B cell (primary cell): ENCODE measurements around the gene BNC2. TPM values are rescaled to one million over a fixed set of nuclear protein-coding genes. Genes with fewer than 3 reads are reported as not detected.

Experiments
- ATAC-seq: fragments of 200-7000 bp; cut with Tn5 transposase; one replicate; pipeline ENCODE4 v1.10.0; 2021; ENCODE audit warnings: low read depth, mild to moderate bottlenecking, moderate number of reproducible peaks, moderate library complexity
- CTCF ChIA-PET: fragments of 350-600 bp; sonication (Branson Sonifier 250); formaldehyde crosslinking; loops from one replicate; lab custom pipeline; 2021; ENCODE audit warnings: antibody characterized with exemption, inconsistent platforms; lab: Charles Lee
- POLR2A ChIA-PET: fragments of 350-600 bp; sonication (Branson Sonifier 250); formaldehyde crosslinking; loops from one replicate; lab custom pipeline; 2021; ENCODE audit warnings: antibody characterized with exemption; lab: Charles Lee
- DNase-seq: peaks from one replicate; pipeline ENCODE4 v3.0.0; 2013
- H2AFZ ChIP-seq: 2 replicates; pipeline ENCODE4 v1.6.1; 2012; ENCODE audit warnings: mild to moderate bottlenecking, low read depth, low read length; ENCODE audit not compliant: insufficient read depth, poor library complexity, severe bottlenecking
- H3K27ac ChIP-seq, 2 donors: 1 replicate in 1 of 2; 2 replicates in 1 of 2; pipeline ENCODE4 v1.5.1; 2012 to 2013; ENCODE audit warnings: low read length in 2 of 2, mild to moderate bottlenecking in 2 of 2, moderate library complexity in 1 of 2
- H3K27me3 ChIP-seq, 4 experiments: fragments of 200-600 bp in 1 of 4; sonication (generic) in 1 of 4; replicated peaks in 1 of 4; 1 replicate in 2 of 4; 2 replicates in 2 of 4; pipeline versions ENCODE4 v1.6.1 to v1.7.0; 2013 to 2016; ENCODE audit warnings: low read length in 3 of 4, mild to moderate bottlenecking in 2 of 4, mixed read lengths in 1 of 4, moderate library complexity in 1 of 4; ENCODE audit not compliant: insufficient read depth in 4 of 4, control insufficient read depth in 3 of 4; ENCODE audit errors: control extremely low read depth in 1 of 4
- H3K36me3 ChIP-seq, 2 experiments: replicated peaks in 1 of 2; 1 replicate in 1 of 2; 2 replicates in 1 of 2; pipeline versions ENCODE4 v1.6.1 to v1.7.1; 2013; ENCODE audit warnings: low read length in 1 of 2; ENCODE audit not compliant: insufficient read depth in 2 of 2, control insufficient read depth in 1 of 2; ENCODE audit errors: control extremely low read depth in 1 of 2, extremely low read depth in 1 of 2
- H3K4me1 ChIP-seq, 2 donors: fragments of 200-600 bp in 1 of 2; sonication (generic) in 1 of 2; 1 replicate in 1 of 2; 2 replicates in 1 of 2; pipeline versions ENCODE4 v1.5.1 to v1.6.1; 2013 to 2017; ENCODE audit warnings: low read length in 2 of 2; ENCODE audit not compliant: control insufficient read depth in 2 of 2, insufficient read depth in 2 of 2
- H3K4me2 ChIP-seq: replicated peaks from 2 replicates; pipeline ENCODE3; 2012; ENCODE audit warnings: mild to moderate bottlenecking, low read depth, low read length; ENCODE audit not compliant: poor library complexity, severe bottlenecking
- H3K4me3 ChIP-seq, 5 experiments: fragments of 200-600 bp in 1 of 5; sonication (generic) in 1 of 5; 1 replicate in 3 of 5; 2 replicates in 2 of 5; pipeline versions ENCODE4 v1.5.1 to v1.7.0; 2011 to 2016; ENCODE audit warnings: low read length in 4 of 5, mild to moderate bottlenecking in 4 of 5, low read depth in 2 of 5, control low read depth in 1 of 5, moderate library complexity in 1 of 5; ENCODE audit not compliant: insufficient read depth in 1 of 5; ENCODE audit errors: control extremely low read depth in 1 of 5, extremely low read depth in 1 of 5
- H3K79me2 ChIP-seq: fragments of 200-600 bp; sonication (generic); one replicate; pipeline ENCODE4 v1.6.0; 2016; ENCODE audit warnings: low read length; ENCODE audit not compliant: control insufficient read depth, insufficient read depth
- H3K9ac ChIP-seq: fragments of 200-600 bp; sonication (generic); 2 replicates; pipeline ENCODE4 v1.6.1; 2017; ENCODE audit warnings: mild to moderate bottlenecking, low read length, moderate library complexity
- H3K9me3 ChIP-seq, 3 donors: one replicate each; pipeline versions ENCODE4 v1.6.1 to v1.7.1; 2013; ENCODE audit warnings: low read length in 2 of 3; ENCODE audit not compliant: control insufficient read depth in 2 of 3, insufficient read depth in 1 of 3; ENCODE audit errors: control extremely low read depth in 1 of 3
- H4K20me1 ChIP-seq: 2 replicates; pipeline ENCODE4 v1.6.0; 2012; ENCODE audit warnings: mild to moderate bottlenecking, low read length; ENCODE audit not compliant: insufficient read depth, control insufficient read depth, poor library complexity, severe bottlenecking
- H3K27ac Mint-ChIP-seq: one replicate; pipeline ENCODE4 v1.8.0; 2021; ENCODE audit warnings: mixed read lengths
- H3K27me3 Mint-ChIP-seq: one replicate; pipeline ENCODE4 v1.8.0; 2021; ENCODE audit warnings: mixed read lengths
- H3K4me1 Mint-ChIP-seq: one replicate; pipeline ENCODE4 v1.8.0; 2021; ENCODE audit warnings: mixed read lengths
- H3K4me3 Mint-ChIP-seq: one replicate; pipeline ENCODE4 v1.8.0; 2021; ENCODE audit warnings: mixed read lengths
- H3K9me3 Mint-ChIP-seq: one replicate; pipeline ENCODE4 v1.8.0; 2022; ENCODE audit warnings: mixed read lengths; ENCODE audit not compliant: insufficient read depth
- CTCF ChIP-seq: fragments of 200-600 bp; IDR thresholded peaks from one replicate; pipeline ENCODE4 v1.8.0; 2022; ENCODE audit warnings: antibody characterized with exemption, mild to moderate bottlenecking
- EZH2 ChIP-seq: IDR thresholded peaks from 2 replicates; pipeline ENCODE4 v1.6.1; 2012; ENCODE audit warnings: borderline replicate concordance, low read depth, mild to moderate bottlenecking, moderate library complexity, low read length; ENCODE audit not compliant: insufficient read depth, poor library complexity, severe bottlenecking
- WGBS: methylation state at CpG from one replicate; pipeline ENCODE4 v1.1.5; 2013; ENCODE audit warnings: missing lambda C conversion rate; ENCODE audit not compliant: insufficient coverage; 5-methylcytosine and 5-hydroxymethylcytosine counted together
- intact Hi-C: fragments of 100-400 bp; cut with micrococcal nuclease; formaldehyde crosslinking; loops from one replicate; pipeline ENCODE4 v1.10.0; 2022
- polyA plus RNA-seq: library from polyadenylated mRNA; depleted of rRNA; stranded (reverse); fragments of >200 nt; gene quantifications from 2 replicates; pipeline ENCODE4 v1.2.3, GENCODE V29; 2012
- total RNA-seq, 2 donors: library from RNA; stranded (reverse); fragments of 120-200 nt in 1 of 2; gene quantifications; 1 replicate in 1 of 2; 2 replicates in 1 of 2; pipeline versions ENCODE4 v1.2.3 to v1.2.4, GENCODE V29; 2013 to 2022

BNC2 gene
- total and polyA plus RNA-seq, 2 donors (not counting 1 experiment from before 2014, with no cell fraction given), result 0.01 TPM; not detected in 1

- H3K4me2 ChIP-seq, result no peak overlapping the region
- Mint-ChIP-seq H3K27ac (no peak overlapping the region), H3K27me3 (peaks cover 31% of the 10 kb centered on the region), H3K4me3 (no peak overlapping the region), H3K4me1 (peaks cover 2% of the 10 kb centered on the region), H3K9me3 (no peaks in the 10 kb centered on the region)
- H3K9ac ChIP-seq, result no peak overlapping the region
- H3K4me1 ChIP-seq, result no peaks in the 10 kb centered on the region
- intact Hi-C loops, result no loop called here
- no peaks in the 10 kb centered on the region for H3K36me3 ChIP-seq
- ATAC-seq (no peak), DNase-seq (no peak)
- WGBS, result 51% methylated on average over 6 of the region's 7 CpGs
- CTCF ChIA-PET, result no interaction called here
- no peak overlapping the region for H3K27ac ChIP-seq
- TF ChIP-seq CTCF, result no peak
- no peak for TF ChIP-seq EZH2
- peaks cover 0 to 6% (median 2%) of the 10 kb centered on the region in 4 experiments for H3K27me3 ChIP-seq
- H3K9me3 ChIP-seq, result no peaks in the 10 kb centered on the region
- POLR2A ChIA-PET, result no interaction called here
- H4K20me1 ChIP-seq, result no peaks in the 10 kb centered on the region
- H3K4me3 ChIP-seq, result no peak overlapping the region
- no peak overlapping the region for H2AFZ ChIP-seq
- H3K79me2 ChIP-seq, result no peaks in the 10 kb centered on the region
Observed at GRCh38 chr9:16727452-16728136, 142.9 kb downstream of the BNC2 start.

- H3K27ac Mint-ChIP-seq, result no peak overlapping the region
- H3K9ac ChIP-seq, result no peak overlapping the region
- H4K20me1 ChIP-seq, result no peaks in the 10 kb centered on the region
- DNase-seq (no peak), ATAC-seq (no peak)
- TF ChIP-seq EZH2 (no peak), CTCF (no peak)
- peaks cover 0 to 6% (median 2%) of the 10 kb centered on the region in 4 experiments for H3K27me3 ChIP-seq
- no peaks in the 10 kb centered on the region for H3K36me3 ChIP-seq
- no peak overlapping the region for H3K4me2 ChIP-seq
- no peaks in the 10 kb centered on the region for H3K9me3 Mint-ChIP-seq
- no peak overlapping the region for H3K4me3 Mint-ChIP-seq
- H3K9me3 ChIP-seq, result no peaks in the 10 kb centered on the region
- peaks cover 2% of the 10 kb centered on the region for H3K4me1 Mint-ChIP-seq
- H3K4me3 ChIP-seq, result no peak overlapping the region
- H3K79me2 ChIP-seq, result no peaks in the 10 kb centered on the region
- ChIA-PET POLR2A (no interaction called here), CTCF (no interaction called here)
- no peak overlapping the region for H2AFZ ChIP-seq
- WGBS, result 5% methylated on average over 56 of the region's 60 CpGs
- peaks cover 31% of the 10 kb centered on the region for H3K27me3 Mint-ChIP-seq
- intact Hi-C loops, result no loop called here
- no peaks in the 10 kb centered on the region for H3K4me1 ChIP-seq
- no peak overlapping the region for H3K27ac ChIP-seq
Observed at GRCh38 chr9:16726718-16727451, 143.6 kb downstream of the BNC2 start.
